SK-N-SH (cell line): ENCODE data around the gene KIDINS220.

ENCODE experiments used
- CHD2 ChIP-seq: fragments of 150-350 bp; IDR thresholded peaks from 2 replicates; pipeline ENCODE4 v1.6.1; 2018; ENCODE audit warnings: low read length; ENCODE audit not compliant: partially characterized antibody
- FOXJ3 ChIP-seq: sonication (generic); formaldehyde crosslinking; IDR thresholded peaks from 2 replicates; pipeline ENCODE4 v1.5.1; 2020; ENCODE audit warnings: mild to moderate bottlenecking, missing genetic modification reagents
- FOXM1 ChIP-seq: IDR thresholded peaks from 2 replicates; pipeline ENCODE4 v1.4.0; 2012; ENCODE audit warnings: low read depth, mild to moderate bottlenecking
- GABPA ChIP-seq: IDR thresholded peaks from 2 replicates; pipeline ENCODE4 v1.4.0; 2012; ENCODE audit warnings: low read depth, mild to moderate bottlenecking
- NFIC ChIP-seq: IDR thresholded peaks from 2 replicates; pipeline ENCODE4 v1.4.0; 2012; ENCODE audit warnings: borderline replicate concordance
- POLR2AphosphoS5 ChIP-seq: IDR thresholded peaks from 2 replicates; pipeline ENCODE4 v1.6.1; 2012; ENCODE audit warnings: low read depth, low read length
- SMC3 ChIP-seq: IDR thresholded peaks from 2 replicates; pipeline ENCODE4 v1.6.1; 2012; ENCODE audit warnings: low read depth, low read length, improper control_type of control experiment
- TF ChIP-seq, protein P1 (sequence below): fragments of 200-600 bp; sonication (generic); IDR thresholded peaks from 2 replicates; pipeline ENCODE4 v1.6.1; 2017; ENCODE audit warnings: antibody characterized with exemption, mild to moderate bottlenecking, moderate library complexity
- TF ChIP-seq, protein P2 (sequence below): fragments of 150-350 bp; IDR thresholded peaks from 2 replicates; pipeline ENCODE4 v1.6.1; 2017; ENCODE audit warnings: antibody characterized with exemption, low read length, low read depth, borderline replicate concordance
- TF ChIP-seq, protein P3 (sequence below): IDR thresholded peaks from 2 replicates; pipeline ENCODE4 v1.4.0; 2012; ENCODE audit warnings: low read depth, borderline replicate concordance

DNA sequence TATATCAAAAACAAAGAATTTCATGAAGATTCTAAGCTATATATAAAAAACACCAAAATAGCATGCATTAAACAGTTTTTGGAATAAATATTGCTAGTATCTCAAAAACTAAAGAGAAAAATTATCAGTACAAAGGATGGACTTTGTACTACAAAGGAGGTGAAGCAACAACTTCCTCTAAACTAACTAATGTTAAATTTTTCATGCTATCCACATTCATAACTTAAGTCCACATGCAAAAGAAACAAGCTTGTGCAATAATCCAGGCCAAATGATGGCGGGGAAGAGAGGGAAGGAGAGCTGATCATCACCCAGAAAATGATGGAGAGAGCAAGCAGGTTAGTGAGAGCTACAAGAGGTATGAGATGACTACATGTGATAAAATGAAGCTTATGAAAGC lies 70.1 kb downstream of the KIDINS220 start:
- no peak for TF ChIP-seq NFIC
- no peak for TF ChIP-seq GABPA
- no peak for TF ChIP-seq CHD2
- no peak for TF ChIP-seq FOXJ3 (CRISPR knock-in tag)
- TF ChIP-seq, protein P1, sequence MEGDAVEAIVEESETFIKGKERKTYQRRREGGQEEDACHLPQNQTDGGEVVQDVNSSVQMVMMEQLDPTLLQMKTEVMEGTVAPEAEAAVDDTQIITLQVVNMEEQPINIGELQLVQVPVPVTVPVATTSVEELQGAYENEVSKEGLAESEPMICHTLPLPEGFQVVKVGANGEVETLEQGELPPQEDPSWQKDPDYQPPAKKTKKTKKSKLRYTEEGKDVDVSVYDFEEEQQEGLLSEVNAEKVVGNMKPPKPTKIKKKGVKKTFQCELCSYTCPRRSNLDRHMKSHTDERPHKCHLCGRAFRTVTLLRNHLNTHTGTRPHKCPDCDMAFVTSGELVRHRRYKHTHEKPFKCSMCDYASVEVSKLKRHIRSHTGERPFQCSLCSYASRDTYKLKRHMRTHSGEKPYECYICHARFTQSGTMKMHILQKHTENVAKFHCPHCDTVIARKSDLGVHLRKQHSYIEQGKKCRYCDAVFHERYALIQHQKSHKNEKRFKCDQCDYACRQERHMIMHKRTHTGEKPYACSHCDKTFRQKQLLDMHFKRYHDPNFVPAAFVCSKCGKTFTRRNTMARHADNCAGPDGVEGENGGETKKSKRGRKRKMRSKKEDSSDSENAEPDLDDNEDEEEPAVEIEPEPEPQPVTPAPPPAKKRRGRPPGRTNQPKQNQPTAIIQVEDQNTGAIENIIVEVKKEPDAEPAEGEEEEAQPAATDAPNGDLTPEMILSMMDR = no peak
- TF ChIP-seq, protein P2, sequence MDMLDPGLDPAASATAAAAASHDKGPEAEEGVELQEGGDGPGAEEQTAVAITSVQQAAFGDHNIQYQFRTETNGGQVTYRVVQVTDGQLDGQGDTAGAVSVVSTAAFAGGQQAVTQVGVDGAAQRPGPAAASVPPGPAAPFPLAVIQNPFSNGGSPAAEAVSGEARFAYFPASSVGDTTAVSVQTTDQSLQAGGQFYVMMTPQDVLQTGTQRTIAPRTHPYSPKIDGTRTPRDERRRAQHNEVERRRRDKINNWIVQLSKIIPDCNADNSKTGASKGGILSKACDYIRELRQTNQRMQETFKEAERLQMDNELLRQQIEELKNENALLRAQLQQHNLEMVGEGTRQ = no peak
- no peak for TF ChIP-seq SMC3
- no peak for TF ChIP-seq FOXM1
- TF ChIP-seq POLR2AphosphoS5 = no peak
- TF ChIP-seq, protein P3, sequence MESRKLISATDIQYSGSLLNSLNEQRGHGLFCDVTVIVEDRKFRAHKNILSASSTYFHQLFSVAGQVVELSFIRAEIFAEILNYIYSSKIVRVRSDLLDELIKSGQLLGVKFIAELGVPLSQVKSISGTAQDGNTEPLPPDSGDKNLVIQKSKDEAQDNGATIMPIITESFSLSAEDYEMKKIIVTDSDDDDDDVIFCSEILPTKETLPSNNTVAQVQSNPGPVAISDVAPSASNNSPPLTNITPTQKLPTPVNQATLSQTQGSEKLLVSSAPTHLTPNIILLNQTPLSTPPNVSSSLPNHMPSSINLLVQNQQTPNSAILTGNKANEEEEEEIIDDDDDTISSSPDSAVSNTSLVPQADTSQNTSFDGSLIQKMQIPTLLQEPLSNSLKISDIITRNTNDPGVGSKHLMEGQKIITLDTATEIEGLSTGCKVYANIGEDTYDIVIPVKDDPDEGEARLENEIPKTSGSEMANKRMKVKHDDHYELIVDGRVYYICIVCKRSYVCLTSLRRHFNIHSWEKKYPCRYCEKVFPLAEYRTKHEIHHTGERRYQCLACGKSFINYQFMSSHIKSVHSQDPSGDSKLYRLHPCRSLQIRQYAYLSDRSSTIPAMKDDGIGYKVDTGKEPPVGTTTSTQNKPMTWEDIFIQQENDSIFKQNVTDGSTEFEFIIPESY = no peak
